SH-SY5Y (cell line): ENCODE data around the gene CTAG2.

Experiments
- GATA2 ChIP-seq: IDR thresholded peaks from 2 replicates; pipeline ENCODE4 v1.6.1; 2011; ENCODE audit warnings: mild to moderate bottlenecking, low read depth, low read length
- GATA3 ChIP-seq: IDR thresholded peaks from 2 replicates; pipeline ENCODE4 v1.6.1; 2011; ENCODE audit warnings: low read depth, mild to moderate bottlenecking, low read length, moderate library complexity

- TF ChIP-seq GATA3 (no peak), GATA2 (no peak)
These were observed 2.0 kb upstream of the CTAG2 start for GRCh38 chrX:154655346-154655745.
